ENCODE measurements around the gene PURA.
A peak's percentile ranks its signal among the peaks of the same experiment; 100 is the strongest.

GRCh38 chr5:140145818-140146522 lies 32.1 kb downstream of the PURA start:
- TF ChIP-seq CTCF (IDR thresholded peaks at IDR 0.05) (peak; percentile 58 to 85), POLR2AphosphoS5 (IDR thresholded peaks at IDR 0.05) (no peak), EP300 (IDR thresholded peaks at IDR 0.05) (no peak), POLR2A (IDR thresholded peaks at IDR 0.05) (no peak)

All from suprapubic skin (tissue), 4 donors.